HCEC 1CT (cell line): ENCODE measurements around the gene TIAM1.

Source experiments
- DNase-seq: peaks from one replicate; pipeline ENCODE4 v3.0.0-alpha.2; 2017

The TIAM1 gene

DNA sequence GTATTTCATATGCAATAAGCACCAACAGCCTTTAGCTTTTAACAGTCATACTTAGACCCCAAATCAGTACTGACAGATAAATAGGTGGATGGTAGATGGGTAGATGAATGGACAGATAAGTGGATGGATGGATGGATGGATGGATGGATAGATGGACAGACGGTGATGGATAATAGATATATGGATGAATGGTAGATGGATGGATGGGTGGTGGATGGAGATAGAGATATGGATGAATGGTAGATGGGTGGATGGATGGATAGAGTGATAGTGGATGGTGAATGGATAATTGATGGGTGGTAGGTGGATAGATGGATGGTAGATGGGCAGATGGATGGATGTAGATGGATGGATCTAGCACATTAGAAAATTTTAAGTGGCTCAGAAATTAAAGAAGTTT is 62.5 kb downstream of the TIAM1 start:
- no peak for DNase-seq

DNA sequence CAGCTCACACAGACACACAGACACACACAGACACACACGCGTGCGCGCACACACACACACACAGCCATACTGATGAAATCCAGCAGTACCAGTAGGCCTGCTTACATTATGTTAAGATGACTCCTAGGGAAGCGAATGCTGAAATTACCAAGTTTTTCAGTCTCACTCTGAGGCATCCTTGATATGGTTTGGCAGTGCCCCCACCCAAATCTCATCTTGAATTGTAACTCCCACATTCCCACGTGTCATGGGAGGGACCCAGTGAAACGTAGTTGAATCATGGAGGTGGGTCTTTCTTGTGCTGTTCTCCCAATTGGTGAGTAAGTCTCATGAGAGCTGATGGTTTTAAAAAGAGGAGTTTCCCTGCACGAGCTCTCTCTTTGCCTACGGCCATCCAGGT is 64.1 kb downstream of the TIAM1 start:
- no peak for DNase-seq

DNA sequence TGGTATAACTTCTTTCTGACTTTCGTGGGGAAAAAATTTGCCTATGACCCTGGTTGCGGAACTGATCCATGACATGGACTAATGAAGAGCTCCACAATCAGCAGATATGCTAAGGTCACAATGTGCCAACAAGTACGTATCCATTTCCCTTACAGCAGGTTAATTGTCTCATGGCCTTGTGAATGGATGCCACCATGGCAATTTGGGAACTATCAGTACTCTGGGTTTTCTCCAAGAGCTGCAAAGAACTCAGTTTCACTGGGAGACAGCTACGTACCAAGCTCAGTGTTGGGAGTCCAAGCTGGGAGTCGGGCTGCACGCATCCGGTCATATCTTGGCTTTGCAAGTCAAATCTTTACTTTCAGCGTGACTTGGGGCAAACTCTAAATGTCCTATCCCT is 64.8 kb downstream of the TIAM1 start:
- no peak for DNase-seq

DNA sequence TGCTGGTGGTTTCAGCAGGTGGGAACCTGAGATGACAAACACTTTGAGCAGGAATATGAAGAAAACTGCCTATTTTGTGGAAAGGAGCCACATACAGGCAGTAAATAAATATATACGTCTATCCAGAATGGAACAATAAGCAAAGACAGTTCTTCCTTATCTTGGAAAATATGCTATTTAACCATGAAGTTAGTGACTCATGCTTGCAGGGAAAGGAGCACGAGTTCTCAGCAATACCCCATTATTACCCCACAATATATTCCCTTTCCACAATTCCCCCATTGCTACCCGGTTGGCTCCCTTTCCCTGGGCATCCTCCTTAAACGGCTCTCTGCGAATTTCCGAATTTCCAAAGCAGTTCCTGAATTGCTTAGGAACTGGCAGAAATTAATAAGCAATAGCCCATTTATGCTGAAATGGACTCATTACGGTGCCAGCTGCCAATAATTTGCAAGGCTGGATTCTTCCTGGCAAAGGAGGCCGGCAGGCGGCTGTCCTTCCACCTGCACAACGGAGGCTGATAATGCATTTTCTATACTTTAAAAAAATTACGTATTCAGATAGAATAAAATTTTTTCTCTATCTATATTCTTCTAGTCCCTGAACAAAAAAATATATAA is 65.4 kb downstream of the TIAM1 start:
- DNase-seq = no peak

DNA sequence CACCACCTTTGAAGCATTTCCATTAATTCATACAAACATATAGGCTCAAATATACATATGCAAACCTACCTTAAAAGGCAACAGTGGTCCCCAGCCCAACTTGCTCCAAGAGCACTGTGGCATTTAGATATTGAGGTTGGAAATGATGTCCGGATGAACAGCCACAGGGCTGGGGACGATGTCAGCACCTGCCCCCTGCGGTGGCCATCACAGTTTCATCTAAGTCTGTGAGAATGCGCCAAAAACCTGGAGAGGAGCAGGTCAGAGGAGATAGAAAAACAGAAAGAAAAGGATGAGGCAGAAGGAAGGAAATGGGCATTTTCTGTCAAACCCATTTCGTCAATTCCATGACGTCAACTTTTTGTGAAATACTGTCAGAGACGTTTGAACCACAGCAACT is 67.4 kb downstream of the TIAM1 start:
- DNase-seq = no peak

DNA sequence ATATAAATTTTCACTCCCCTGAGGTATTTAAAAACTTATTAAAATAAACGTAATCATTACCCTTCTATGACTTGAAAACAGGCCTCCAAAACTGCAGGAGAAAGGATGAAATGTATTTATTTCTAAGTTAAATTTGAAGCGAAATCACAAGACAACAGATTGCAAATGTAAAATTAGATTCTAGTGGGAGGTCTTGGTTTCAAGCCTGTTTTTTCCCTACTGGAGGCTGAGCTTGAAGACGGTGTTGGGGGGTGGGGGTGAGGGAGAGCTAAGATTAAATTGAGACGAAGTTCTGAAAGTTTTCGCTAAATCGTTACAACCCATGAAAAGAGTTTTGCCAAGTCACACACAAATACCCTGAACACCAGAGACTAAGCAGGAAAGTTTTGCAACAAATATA is 68.2 kb downstream of the TIAM1 start:
- DNase-seq = no peak

DNA sequence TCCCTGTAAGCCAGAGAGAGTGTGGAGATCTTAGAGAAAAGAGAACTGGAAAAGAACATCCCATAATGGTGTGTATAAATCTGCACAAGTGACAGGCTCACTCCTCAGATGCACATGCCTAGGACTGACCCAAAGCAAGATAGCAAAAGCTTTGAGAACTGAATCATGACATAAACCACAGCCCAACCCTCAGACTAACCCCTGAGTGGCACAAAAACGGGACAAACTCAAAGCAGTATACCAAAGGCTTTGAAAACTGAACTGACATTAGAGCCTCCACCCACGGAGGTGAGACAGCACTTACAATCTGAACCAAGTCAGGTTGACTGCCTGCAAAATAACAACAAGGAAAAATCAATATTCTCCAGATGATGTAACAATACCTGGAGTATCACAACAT is 70.8 kb downstream of the TIAM1 start:
- DNase-seq = no peak

DNA sequence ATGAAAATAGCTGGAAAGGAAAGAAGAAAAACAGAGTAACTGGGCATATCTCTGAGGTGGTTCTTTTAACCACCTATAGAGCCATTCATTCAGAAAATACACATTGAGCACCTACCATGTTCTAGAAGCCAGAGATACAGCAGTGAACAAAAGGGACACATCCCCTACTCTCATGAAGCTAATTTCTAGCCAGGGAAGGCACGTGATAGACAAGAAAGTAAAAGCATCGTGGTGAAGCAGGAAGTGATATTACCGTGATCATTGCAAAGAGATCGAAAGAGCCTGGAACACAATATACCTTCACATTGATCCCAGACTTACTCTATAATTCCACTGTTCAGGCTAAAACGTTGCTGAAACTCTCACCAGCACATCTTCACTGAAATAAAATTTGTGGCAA is 76.0 kb downstream of the TIAM1 start:
- DNase-seq = no peak

DNA sequence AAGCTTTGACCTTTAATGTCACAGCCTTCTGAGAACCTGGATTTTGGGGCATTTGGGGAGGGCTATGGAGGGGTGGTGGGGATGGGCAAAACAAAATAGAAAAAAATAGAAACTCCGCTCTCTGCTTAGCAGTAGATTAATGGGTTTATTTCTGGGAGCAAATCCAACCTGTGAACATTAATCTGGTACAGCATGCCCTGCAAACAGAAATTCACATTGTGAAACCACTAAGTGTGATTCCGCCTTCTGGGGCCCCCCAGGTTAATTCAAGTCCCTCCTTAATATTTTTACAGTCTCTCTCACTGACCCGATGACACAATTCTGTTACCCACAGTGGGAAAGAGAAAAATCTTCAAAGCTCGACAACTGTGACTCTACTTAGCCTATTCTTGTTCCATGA is 76.4 kb downstream of the TIAM1 start:
- DNase-seq = no peak

DNA sequence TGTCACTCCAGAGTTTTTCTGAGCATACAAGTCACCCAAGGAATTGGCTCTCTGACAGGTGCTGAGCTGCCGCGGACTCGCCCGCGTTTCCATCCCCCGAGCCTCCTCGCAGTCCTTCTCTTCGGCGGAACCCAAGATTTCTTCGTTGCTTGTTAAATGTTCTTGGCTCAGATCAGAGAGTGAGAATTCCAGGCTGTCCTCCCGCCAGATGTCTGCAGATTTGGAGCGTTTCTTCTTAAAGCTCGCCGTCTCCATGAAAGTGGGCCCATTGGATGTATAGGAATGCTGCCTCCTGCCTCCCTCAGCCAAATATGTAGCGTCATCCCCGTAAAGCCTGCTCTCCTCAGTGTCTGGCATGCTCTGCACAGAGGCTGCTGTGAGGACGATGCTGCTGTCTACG is 77.8 kb downstream of the TIAM1 start:
- DNase-seq = no peak

DNA sequence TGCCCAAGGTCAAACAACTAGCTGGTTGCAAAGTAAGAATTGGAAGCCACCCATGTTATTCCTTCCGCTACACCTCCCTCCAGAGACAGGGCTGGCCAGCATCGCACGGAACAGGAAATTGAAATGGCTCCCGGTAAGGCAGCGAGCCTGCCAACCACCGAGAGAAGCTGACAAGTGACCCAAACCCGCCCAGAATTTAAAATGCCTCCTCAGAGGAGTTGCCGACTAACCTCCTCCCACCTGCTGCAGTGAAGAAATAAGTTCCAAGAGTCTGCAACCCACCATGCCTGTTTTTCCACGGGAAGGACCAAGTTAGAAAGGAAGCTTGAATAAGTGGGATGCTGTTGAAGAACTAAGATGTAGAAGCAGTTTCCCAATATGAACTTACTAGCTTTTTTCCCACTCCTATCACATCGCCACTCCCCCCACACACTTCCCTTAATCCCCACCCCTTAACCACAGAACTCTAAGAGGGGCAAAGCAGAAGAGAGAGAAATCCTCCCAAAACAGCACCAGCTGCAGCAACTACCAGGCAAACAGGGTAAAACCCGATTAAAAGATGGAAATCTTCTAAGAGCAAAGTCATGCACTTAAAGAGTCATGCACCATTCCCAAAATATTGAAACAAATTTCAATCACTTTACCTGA is 78.6 kb downstream of the TIAM1 start:
- DNase-seq = no peak

DNA sequence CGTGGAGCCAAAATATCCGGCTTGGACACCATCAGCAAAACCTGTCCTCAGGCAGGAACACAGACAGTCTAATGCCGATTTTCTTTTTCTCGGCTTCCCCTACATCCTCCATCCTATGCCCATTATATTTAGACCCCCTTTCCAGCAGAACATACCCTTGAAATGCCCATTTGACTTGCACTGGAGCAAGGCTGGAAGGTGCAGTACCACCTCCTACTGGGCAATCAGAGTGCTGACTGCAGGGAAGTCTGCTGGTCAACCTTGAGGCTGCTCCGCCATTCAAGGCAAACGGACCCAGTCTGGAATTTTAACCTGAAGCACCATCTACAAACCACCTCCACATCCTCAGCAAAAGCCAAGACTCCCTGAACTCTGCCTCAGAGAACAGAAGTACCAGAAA is 79.5 kb downstream of the TIAM1 start:
- no peak for DNase-seq

DNA sequence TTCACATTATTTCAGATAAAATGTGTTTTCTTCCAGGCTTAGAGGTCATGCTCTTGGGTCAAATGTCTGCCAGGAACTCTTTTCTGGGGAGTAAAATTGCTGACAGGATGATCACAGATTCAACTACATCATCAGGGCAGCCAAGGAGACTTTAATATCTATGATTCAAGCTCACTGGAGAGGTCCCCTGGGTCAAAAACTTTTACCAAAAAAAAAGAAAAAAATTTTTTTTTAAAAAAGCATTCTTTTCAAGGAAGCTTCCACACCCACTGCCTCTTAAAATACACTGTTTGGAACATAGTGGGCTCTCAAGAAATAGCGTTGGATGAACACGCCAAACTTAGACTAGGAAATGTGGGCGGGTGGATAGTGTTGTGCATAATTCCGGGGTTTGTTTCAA is 81.3 kb downstream of the TIAM1 start:
- DNase-seq = no peak

DNA sequence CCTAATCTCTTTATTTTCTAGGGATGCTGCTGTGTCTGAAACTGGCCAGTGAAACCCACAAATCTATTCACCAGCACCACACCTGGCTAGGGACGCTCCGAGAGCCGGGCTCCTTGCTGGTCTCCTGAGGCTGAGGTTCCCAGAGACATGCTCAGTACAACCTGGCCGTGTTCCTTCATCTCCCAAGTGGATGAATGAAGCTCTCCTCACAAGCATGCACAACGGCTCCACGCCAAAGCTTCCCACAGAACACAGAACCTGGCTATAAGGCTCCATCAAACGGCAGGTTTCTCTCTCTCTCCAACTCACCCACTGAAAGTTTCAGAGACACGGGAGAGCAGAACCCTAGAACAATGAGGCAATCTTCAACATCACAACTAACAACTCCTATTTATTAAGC is 82.3 kb downstream of the TIAM1 start:
- no peak for DNase-seq

DNA sequence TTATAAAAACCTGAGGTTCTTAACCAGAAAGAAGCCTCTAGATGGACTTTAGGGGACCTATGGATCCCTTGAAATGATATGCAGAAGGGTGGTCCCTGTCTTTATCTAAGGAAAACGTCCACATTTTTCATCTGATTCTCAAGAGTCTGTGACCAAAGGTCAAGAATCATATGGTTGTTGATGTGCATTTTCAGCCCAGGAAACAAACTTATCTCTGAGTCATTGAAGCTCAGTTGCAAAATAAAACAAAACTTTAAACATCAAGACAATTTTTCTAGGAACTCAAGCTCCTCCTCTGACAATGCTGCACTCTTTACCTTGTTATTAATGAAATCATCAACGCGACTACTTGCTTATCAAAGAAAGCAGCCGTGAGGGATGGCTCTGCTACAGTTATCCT is 83.3 kb downstream of the TIAM1 start:
- no peak for DNase-seq

DNA sequence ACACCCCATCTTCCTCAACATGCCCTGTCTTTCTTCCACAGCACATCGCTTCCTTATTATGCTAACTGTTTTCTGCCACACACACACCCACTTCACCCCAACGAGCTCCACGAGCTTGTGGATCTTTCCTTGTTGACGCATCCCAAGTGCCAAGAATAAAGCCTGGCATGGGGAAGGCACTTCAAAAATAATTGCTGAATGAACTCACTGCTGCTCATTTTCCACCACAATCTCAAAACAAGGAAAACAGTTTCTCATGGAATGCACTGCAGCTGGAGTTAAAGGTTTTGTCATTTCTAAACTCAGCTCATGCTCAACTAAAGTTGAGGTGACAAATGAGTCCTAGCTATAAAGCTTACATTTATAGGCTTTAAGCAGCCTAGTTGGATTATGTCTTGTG is 86.0 kb downstream of the TIAM1 start:
- DNase-seq = no peak

DNA sequence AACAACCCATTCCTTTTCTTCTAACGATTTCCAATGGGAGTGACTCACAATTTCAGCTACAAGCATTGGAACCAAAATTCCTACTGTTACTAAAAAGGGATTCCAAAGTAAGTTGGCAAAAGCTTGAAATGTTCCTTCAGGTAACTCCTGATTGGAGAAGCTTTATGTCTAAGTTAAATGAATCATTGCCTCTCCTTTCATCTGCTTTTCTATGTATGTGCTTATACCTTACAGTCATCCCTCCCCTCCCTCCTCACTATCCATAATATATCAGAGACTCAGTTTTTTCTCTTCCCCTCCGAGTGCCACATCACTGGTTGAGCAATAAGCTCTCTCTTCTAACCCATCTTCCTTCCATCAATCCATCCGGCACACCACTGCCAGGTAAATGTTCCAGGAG is 86.8 kb downstream of the TIAM1 start:
- DNase-seq = no peak

DNA sequence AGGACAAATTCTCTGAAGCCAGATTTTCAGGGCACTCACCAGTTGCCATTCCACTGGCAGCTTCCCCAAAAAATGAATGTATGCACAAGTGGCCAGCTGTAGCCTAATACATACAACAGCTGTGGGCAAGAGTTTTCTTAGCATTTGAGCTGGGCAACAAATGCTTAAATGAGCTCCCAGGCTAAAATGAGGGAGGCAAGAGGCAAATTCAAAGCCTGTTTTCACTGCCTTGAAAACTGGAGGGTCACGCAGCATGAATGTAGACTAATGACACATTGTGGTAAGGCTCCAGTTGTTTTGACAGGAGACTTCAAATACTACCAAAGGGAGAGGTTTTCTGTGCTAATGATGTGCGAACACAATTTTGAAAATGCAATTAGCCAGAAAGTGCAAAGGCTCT is 88.2 kb downstream of the TIAM1 start:
- DNase-seq = no peak

DNA sequence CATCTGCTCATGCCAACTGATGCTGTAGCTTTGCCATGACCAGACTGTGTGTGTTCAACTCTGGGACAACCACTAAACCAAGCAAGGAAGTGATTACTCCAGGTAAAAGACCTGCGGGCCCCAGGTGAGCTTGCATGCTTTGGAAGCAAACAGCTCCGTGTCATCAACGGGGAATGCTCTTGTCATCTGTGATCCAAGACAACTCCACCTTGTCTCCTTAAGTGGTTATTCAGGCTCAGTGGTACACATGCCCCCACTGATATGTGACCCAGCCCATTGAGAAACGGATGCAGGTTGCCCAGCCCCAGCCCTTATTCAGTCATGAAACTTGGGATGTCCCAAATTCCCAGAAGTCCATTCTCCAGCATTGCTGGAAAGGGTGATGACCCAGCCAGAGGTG is 89.0 kb downstream of the TIAM1 start:
- DNase-seq = no peak

DNA sequence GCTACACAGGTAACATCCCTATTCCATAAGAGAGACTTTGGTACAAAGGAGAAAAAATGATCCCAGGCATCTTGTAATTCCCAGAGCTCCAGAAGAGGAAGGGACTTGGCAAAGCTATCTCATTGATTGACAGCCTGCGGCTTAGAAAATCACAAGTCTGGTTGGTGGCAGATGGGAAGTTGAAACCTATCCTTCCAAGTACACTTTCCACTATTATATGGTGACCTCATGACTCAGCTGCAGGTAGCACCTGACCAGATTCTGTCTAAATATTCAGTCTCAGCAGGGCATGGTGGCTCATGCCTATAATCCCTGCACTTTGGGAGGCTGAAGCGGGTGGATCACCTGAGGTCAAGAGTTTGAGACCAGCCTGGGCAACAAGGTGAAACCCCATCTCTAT is 89.9 kb downstream of the TIAM1 start:
- DNase-seq = no peak

DNA sequence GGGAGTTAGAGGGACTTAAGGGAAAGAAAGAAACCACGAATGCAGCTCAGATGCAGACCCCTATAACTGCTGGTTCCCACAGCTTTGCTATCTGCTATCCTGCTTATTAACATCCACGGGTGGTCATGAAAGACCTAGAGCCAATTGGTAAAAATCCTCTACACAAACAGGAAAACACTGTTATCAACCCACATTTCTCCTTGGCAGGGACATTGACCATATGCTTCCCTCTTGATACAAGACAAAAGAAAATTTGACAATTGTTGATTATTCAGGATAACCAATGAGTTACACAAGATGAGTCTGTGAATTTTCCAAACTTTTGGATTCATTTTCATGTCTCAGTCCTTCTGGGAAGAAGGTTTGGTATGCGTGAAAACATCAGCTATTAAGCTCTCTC is 90.4 kb downstream of the TIAM1 start:
- DNase-seq = no peak

DNA sequence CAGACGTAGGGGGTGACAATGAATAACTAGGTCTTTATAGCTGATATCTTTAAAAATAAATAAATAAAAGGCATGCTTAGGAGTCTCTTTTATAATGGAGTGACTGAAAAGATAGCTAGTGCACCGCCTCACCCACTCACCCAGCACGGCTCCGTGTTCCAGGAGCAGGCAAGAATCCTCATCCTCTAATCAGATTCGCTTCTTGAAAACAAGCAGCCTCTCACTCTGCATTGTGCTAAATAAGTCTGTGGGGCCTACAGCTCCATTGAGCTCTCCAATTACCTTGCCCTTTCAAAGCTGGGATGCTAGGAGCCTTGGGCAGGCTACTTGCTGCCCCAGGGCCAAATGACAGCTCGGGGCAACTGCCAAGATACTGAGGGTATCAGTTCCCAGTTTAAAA is 91.5 kb downstream of the TIAM1 start:
- no peak for DNase-seq

DNA sequence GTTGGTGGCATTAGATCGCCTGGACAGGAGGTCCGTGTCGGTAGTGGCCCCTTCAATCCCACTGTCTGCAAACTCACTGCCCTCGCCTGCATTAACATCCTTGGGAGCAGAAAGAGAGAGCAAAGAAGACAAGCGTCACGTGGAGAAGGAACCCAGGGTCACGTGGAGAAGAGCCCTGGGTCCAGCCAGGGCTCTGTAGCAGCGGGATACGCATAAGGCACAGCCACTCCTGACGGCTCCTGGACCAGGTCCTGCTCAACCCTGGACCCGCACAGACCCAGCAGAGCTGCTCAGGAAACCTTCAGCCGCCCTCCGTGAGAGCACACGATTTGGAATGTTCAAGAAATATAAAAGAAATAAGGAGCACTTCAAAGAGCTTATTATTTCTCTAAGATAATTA is 92.0 kb downstream of the TIAM1 start:
- no peak for DNase-seq

DNA sequence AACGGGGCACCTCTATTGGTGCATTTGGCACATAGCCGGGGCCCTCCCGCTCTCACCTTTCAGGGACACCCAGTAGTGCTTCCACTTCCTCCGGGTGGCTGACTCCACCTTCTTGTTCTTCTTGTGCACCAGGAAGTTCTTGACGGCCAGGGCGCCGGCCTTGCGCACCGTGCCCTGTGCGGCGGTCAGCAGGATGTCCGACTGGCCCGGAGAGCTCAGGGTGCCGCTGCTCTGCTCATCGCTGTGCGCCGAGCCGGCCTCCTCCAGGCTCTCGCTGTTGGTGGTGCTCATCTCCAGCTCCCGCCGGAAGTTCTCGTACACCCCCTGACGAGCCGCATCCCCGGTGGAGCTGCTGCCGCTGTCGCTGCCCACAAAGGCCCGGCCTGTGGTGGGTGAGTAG is 92.4 kb downstream of the TIAM1 start:
- no peak for DNase-seq

DNA sequence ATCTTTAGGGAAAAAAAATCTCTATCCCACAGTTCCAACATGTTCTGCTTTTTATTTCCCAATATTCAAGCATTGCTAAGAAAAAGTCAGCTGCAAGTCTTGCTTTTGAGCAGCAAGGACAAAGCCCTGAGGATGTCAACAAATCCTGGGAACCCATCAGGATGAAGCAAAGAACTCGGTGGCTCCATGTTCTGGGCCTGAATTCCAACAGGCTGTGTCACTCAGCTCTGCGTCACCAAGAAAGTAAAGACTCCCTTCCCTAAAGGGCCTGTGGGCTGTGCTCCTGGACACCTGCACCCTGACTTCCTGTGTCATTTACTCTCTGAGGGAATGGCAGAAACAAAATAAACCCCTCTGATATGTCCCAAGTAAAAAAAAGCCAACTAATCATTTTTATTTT is 95.5 kb downstream of the TIAM1 start:
- DNase-seq = no peak

DNA sequence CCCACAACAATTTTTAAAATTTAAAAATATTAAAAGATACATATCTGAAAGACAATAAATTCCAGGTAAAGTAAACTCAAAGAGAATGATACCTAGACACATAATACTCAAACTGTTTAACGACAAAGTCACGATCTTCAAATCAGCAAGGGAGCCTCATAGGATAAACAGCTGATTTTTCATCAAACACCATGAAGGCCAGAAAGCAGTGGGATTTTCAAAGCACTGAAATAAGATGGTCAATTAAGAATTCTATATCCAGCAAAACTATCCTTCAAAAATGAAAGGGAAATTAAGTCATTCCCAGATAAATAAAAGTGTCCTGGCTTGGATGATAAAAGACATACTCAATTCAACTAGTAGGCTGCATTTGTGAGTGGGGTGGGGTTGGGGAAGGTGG is 100.5 kb downstream of the TIAM1 start:
- DNase-seq = no peak
